Activated CD4-positive, alpha-beta T cell treated with anti-CD3 and anti-CD28 coated beads, Interleukin-2, amount 10 ng/mL, durations not matched to agents 7 days and 5 days (primary cell): ENCODE data around the gene NPFF. TPM values are rescaled to one million over a fixed set of nuclear protein-coding genes. Genes with fewer than 3 reads are reported as not detected.

ENCODE experiments used
- CTCF ChIA-PET: fragments of 350-600 bp; sonication (Branson Sonifier 250); formaldehyde crosslinking; loops from one replicate; lab custom pipeline; 2021; ENCODE audit warnings: antibody characterized with exemption; lab: Charles Lee
- POLR2A ChIA-PET: fragments of 350-600 bp; sonication (Branson Sonifier 250); formaldehyde crosslinking; loops from one replicate; lab custom pipeline; 2021; ENCODE audit warnings: antibody characterized with exemption; lab: Charles Lee
- DNase-seq: peaks from one replicate; pipeline ENCODE4 v3.0.0-alpha.2; 2020
- H3K27ac Mint-ChIP-seq: one replicate; pipeline ENCODE4 v1.8.0; 2021; ENCODE audit warnings: mild to moderate bottlenecking, moderate library complexity, mixed read lengths
- H3K27me3 Mint-ChIP-seq: one replicate; pipeline ENCODE4 v1.8.0; 2021; ENCODE audit warnings: mixed read lengths
- H3K36me3 Mint-ChIP-seq: one replicate; pipeline ENCODE4 v1.8.0; 2021; ENCODE audit warnings: low read depth, mixed read lengths
- H3K4me1 Mint-ChIP-seq: one replicate; pipeline ENCODE4 v1.8.0; 2021; ENCODE audit warnings: mixed read lengths
- H3K4me3 Mint-ChIP-seq: one replicate; pipeline ENCODE4 v1.8.0; 2021; ENCODE audit warnings: mild to moderate bottlenecking, moderate library complexity, mixed read lengths
- H3K9me3 Mint-ChIP-seq: one replicate; pipeline ENCODE4 v1.8.0; 2021; ENCODE audit warnings: mixed read lengths
- total RNA-seq, 2 experiments: library from RNA; stranded (reverse); gene quantifications; one replicate each; pipeline ENCODE4 v1.2.3, GENCODE V29; 2021

NPFF gene
- total RNA-seq, 2 experiments from 2014 or later: not detected

GRCh38 chr12:53463802-53464560 lies 43.3 kb downstream of the NPFF start:
- H3K27ac Mint-ChIP-seq: no peak overlapping the region
- H3K9me3 Mint-ChIP-seq: no peaks in the 10 kb centered on the region
- no peak for DNase-seq
- H3K27me3 Mint-ChIP-seq: no peaks in the 10 kb centered on the region
- H3K4me3 Mint-ChIP-seq: no peak overlapping the region
- ChIA-PET CTCF (interaction anchor here (0.6 to 1.5 kb wide), 4 partner anchors 8 to 41 kb away, joined by 3 to 4 read pairs (median 4); partner anchors contain the start of gene AMHR2), POLR2A (no interaction called here)
- peaks cover 87% of the 10 kb centered on the region for H3K36me3 Mint-ChIP-seq
- H3K4me1 Mint-ChIP-seq: peaks cover 29% of the 10 kb centered on the region

DNA sequence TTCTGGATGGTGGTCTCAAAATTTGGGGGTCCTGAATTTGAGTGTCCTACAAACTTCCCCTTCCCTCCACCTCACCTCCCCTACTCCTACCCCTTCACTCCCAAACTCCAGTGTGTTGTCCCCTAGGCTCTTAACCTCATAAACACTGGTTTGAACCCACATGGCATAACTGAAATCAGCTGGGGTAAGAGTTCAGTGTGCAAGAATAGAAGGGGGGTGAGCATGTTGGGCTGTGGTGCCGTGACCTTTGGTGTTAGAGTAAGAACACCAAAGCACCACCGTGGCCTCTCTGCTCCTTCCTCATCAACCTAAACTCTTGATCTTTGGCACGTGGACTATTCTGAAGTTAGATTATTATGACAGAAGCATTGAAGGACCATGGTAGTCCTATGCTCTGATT lies 44.3 kb downstream of the NPFF start:
- no peak for DNase-seq
- CTCF ChIA-PET: interaction anchor here (1.0 to 1.5 kb wide), 2 partner anchors 11 to 19 kb away, joined by 3 to 5 read pairs; no protein-coding TSS in a partner anchor
- H3K9me3 Mint-ChIP-seq: no peaks in the 10 kb centered on the region
- H3K36me3 Mint-ChIP-seq: peaks cover 88% of the 10 kb centered on the region
- H3K27ac Mint-ChIP-seq: no peak overlapping the region
- POLR2A ChIA-PET: no interaction called here
- H3K27me3 Mint-ChIP-seq: no peaks in the 10 kb centered on the region
- H3K4me1 Mint-ChIP-seq: peaks cover 35% of the 10 kb centered on the region
- no peak overlapping the region for H3K4me3 Mint-ChIP-seq

DNA sequence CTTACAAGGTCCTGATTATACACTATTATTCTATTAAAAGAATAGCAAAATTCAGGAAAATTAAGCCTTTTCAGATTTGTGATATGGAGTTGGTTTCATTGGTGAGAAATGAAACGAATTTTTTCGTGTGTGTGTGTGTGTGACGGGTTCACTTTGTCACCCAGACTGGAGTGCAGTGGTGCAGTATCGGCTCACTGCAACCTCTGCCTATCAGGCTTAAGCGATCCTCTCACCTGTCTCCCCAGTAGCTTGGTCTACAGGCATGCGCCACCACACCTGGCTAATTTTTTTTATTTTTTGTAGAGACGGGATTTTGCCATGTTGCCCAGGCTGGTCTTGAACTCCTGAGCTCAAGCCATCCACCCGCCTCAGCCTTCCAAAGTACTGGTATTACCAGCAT lies 45.7 kb downstream of the NPFF start:
- no peak for DNase-seq
- Mint-ChIP-seq H3K9me3 (no peaks in the 10 kb centered on the region), H3K4me3 (no peak overlapping the region), H3K27ac (no peak overlapping the region), H3K27me3 (no peaks in the 10 kb centered on the region), H3K36me3 (peaks cover 82% of the 10 kb centered on the region), H3K4me1 (peaks cover 32% of the 10 kb centered on the region)
- ChIA-PET CTCF (interaction anchor here (1.1 to 1.4 kb wide), 2 partner anchors 14 to 16 kb away, joined by 3 read pairs; no protein-coding TSS in a partner anchor), POLR2A (no interaction called here)

DNA sequence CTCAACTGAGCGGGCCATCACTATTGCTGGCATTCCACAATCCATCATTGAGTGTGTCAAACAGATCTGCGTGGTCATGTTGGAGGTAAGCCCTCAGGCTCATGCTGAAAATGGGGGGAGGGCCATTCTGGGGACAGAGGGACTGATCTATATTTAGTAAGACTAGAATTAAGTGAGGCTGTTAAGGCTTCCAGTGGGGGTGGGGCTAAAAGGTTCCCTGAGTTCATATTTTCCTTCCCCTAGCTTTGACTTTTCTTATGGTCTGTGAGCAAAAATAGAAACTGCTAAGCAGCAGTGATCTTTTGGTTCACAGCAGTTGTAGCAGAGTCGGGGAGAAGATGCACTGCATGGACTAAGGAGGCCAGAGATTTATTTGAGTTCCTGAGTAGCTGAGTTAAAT lies 46.2 kb downstream of the NPFF start:
- Mint-ChIP-seq H3K27ac (no peak overlapping the region), H3K4me3 (no peak overlapping the region), H3K4me1 (peaks cover 32% of the 10 kb centered on the region), H3K27me3 (no peaks in the 10 kb centered on the region), H3K9me3 (no peaks in the 10 kb centered on the region), H3K36me3 (peaks cover 79% of the 10 kb centered on the region)
- CTCF ChIA-PET: interaction anchor here (1.1 to 1.4 kb wide), 2 partner anchors 14 to 17 kb away, joined by 3 read pairs; no protein-coding TSS in a partner anchor
- POLR2A ChIA-PET: no interaction called here
- no peak for DNase-seq

DNA sequence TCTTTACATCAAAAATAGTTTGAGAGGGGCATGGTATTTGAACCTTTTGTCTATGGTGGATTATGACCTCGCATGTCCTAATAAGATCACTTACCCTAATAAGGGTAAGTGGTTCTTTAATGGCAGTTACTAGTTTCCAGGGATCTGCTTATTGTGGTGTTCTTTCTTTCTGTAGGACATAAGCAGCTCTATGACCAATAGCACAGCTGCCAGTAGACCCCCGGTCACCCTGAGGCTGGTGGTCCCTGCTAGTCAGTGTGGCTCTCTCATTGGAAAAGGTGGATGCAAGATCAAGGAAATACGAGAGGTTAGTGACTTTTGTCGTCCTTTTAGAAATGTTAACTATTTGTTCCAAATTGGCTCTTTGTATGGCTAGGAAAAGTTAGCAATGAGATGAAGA lies 48.2 kb downstream of the NPFF start:
- CTCF ChIA-PET: interaction anchor here (1.1 to 1.6 kb wide), 3 partner anchors 12 to 43 kb away, joined by 3 to 4 read pairs (median 3); no protein-coding TSS in a partner anchor
- no peak overlapping the region for H3K27ac Mint-ChIP-seq
- H3K4me1 Mint-ChIP-seq: peaks cover 47% of the 10 kb centered on the region
- H3K9me3 Mint-ChIP-seq: no peaks in the 10 kb centered on the region
- H3K36me3 Mint-ChIP-seq: peaks cover 80% of the 10 kb centered on the region
- no peak overlapping the region for H3K4me3 Mint-ChIP-seq
- no peak for DNase-seq
- POLR2A ChIA-PET: no interaction called here
- H3K27me3 Mint-ChIP-seq: no peaks in the 10 kb centered on the region

Other genes with a start within 250 kb of the NPFF start
- gene ESPL1, start 239.2 kb downstream of the NPFF start, total RNA-seq: 100 to 1,000 TPM; 107 to 125 TPM
- 100 to 1,000 TPM; 305 to 335 TPM for gene PFDN5, start 211.9 kb downstream of the NPFF start, total RNA-seq
- gene MYG1, start 207.8 kb downstream of the NPFF start, total RNA-seq: 10 to 100 TPM; 47.9 to 56.4 TPM
- 10 to 100 TPM; 59.1 to 63.0 TPM for gene AAAS, start 185.9 kb downstream of the NPFF start, total RNA-seq
- not detected for gene SP7, start 171.1 kb downstream of the NPFF start, total RNA-seq
- gene SP1, start 127.3 kb downstream of the NPFF start, total RNA-seq: 10 to 100 TPM; 94.8 to 99.3 TPM
- not detected for gene AMHR2, start 83.6 kb downstream of the NPFF start, total RNA-seq
- gene PRR13, start 65.8 kb downstream of the NPFF start, total RNA-seq: 100 to 1,000 TPM; 223 to 229 TPM
- gene PCBP2, start 55.4 kb downstream of the NPFF start, total RNA-seq: 100 to 1,000 TPM; 882 to 943 TPM
- 10 to 100 TPM; 26.0 to 26.1 TPM for gene MAP3K12, start 8.0 kb downstream of the NPFF start, total RNA-seq
- 10 to 100 TPM; 32.6 to 35.9 TPM for gene TARBP2, start 6.2 kb downstream of the NPFF start, total RNA-seq
- gene ATF7, start 118.9 kb upstream of the NPFF start, total RNA-seq: 10 to 100 TPM; 28.6 to 43.0 TPM
- gene ATP5MC2, start 168.6 kb upstream of the NPFF start, total RNA-seq: 100 to 1,000 TPM; 298 to 356 TPM
- gene CALCOCO1, start 220.0 kb upstream of the NPFF start, total RNA-seq: 10 to 100 TPM; 54.6 to 56.8 TPM
- not detected for gene CISTR, start 244.5 kb upstream of the NPFF start, total RNA-seq